Ishikawa (cell line): ENCODE data around the gene RPS27L.

ENCODE experiments used
- CEBPB ChIP-seq: IDR thresholded peaks from 2 replicates; pipeline ENCODE4 v1.6.1; 2012
- CREB1 ChIP-seq: IDR thresholded peaks from 2 replicates; pipeline ENCODE4 v1.6.1; 2012; ENCODE audit warnings: low read depth
- EGR1 ChIP-seq: IDR thresholded peaks from 2 replicates; pipeline ENCODE4 v1.6.1; 2012
- EP300 ChIP-seq: IDR thresholded peaks from 2 replicates; pipeline ENCODE4 v1.6.1; 2012; ENCODE audit warnings: borderline replicate concordance
- FOXM1 ChIP-seq: IDR thresholded peaks from 2 replicates; pipeline ENCODE4 v1.6.1; 2012; ENCODE audit warnings: low read depth, borderline replicate concordance
- MAX ChIP-seq: IDR thresholded peaks from 2 replicates; pipeline ENCODE4 v1.6.1; 2012
- NFIC ChIP-seq: IDR thresholded peaks from 2 replicates; pipeline ENCODE4 v1.6.1; 2012
- RAD21 ChIP-seq: IDR thresholded peaks from 2 replicates; pipeline ENCODE4 v1.6.1; 2012; ENCODE audit warnings: low read depth
- REST ChIP-seq: IDR thresholded peaks from 2 replicates; pipeline ENCODE4 v1.6.1; 2012; ENCODE audit warnings: low read depth, mild to moderate bottlenecking
- TAF1 ChIP-seq: IDR thresholded peaks from 2 replicates; pipeline ENCODE4 v1.6.1; 2012; ENCODE audit warnings: low read depth, mild to moderate bottlenecking
- TCF12 ChIP-seq: IDR thresholded peaks from 2 replicates; pipeline ENCODE4 v1.6.1; 2012; ENCODE audit warnings: low read depth
- TEAD4 ChIP-seq: IDR thresholded peaks from 2 replicates; pipeline ENCODE4 v1.6.1; 2012
- USF1 ChIP-seq: IDR thresholded peaks from 2 replicates; pipeline ENCODE4 v1.6.1; 2012
- YY1 ChIP-seq: IDR thresholded peaks from 2 replicates; pipeline ENCODE4 v1.6.1; 2012; ENCODE audit warnings: low read depth
- ZBTB7A ChIP-seq: IDR thresholded peaks from 2 replicates; pipeline ENCODE4 v1.6.1; 2012; ENCODE audit warnings: low read depth

Gene RPS27L

GRCh38 chr15:63118854-63119253 lies 38.4 kb downstream of the RPS27L start:
- TF ChIP-seq FOXM1 (no peak), CEBPB (no peak), USF1 (no peak), EP300 (no peak), YY1 (no peak), TAF1 (no peak), ZBTB7A (no peak), TCF12 (no peak), TEAD4 (no peak), CREB1 (no peak), EGR1 (no peak), REST (no peak), NFIC (no peak), RAD21 (no peak), MAX (no peak)

GRCh38 chr15:63114465-63114864 lies 42.8 kb downstream of the RPS27L start:
- TF ChIP-seq YY1, result no peak
- no peak for TF ChIP-seq TCF12
- no peak for TF ChIP-seq TEAD4
- TF ChIP-seq REST, result no peak
- TF ChIP-seq EGR1, result no peak
- TF ChIP-seq CREB1, result no peak

GRCh38 chr15:63112871-63113270 lies 44.4 kb downstream of the RPS27L start:
- TF ChIP-seq RAD21 (no peak), NFIC (no peak)

- TF ChIP-seq MAX (no peak), NFIC (no peak)
These were observed 45.8 kb downstream of the RPS27L start for GRCh38 chr15:63111481-63111880.

GRCh38 chr15:63110428-63111026 lies 46.8 kb downstream of the RPS27L start:
- TF ChIP-seq FOXM1, result no peak
- TF ChIP-seq EGR1, result no peak
- no peak for TF ChIP-seq CEBPB
- TF ChIP-seq NFIC, result no peak
- no peak for TF ChIP-seq REST
- TF ChIP-seq EP300, result no peak
- no peak for TF ChIP-seq MAX
- no peak for TF ChIP-seq TEAD4
- TF ChIP-seq RAD21, result no peak
- no peak for TF ChIP-seq YY1
- TF ChIP-seq CREB1, result no peak
- no peak for TF ChIP-seq ZBTB7A
- TF ChIP-seq USF1, result no peak
- no peak for TF ChIP-seq TCF12
- TF ChIP-seq TAF1, result no peak
